Astrocyte (in vitro differentiated cells and primary cell): Measurements from ENCODE around the gene PPIL4.

Experiments
- CTCF ChIP-seq: IDR thresholded peaks from 2 replicates; pipeline ENCODE4 v1.5.1; 2011; ENCODE audit warnings: low read depth, mild to moderate bottlenecking, inconsistent platforms, low read length, moderate library complexity; ENCODE audit not compliant: insufficient read depth
- EZH2 ChIP-seq: IDR thresholded peaks from 2 replicates; pipeline ENCODE4 v1.6.1; 2012; ENCODE audit warnings: mild to moderate bottlenecking, low read length, inconsistent platforms; ENCODE audit not compliant: insufficient read depth

GRCh38 chr6:149477544-149477943 is 68.3 kb downstream of the PPIL4 start:
- TF ChIP-seq CTCF (no peak), EZH2 (no peak)
